CMK (cell line): ENCODE measurements around the gene FARP1.

Experiments used
- DNase-seq: peaks from one replicate; pipeline ENCODE4 v3.0.0-alpha.2; 2010; ENCODE audit warnings: low read depth

FARP1 gene

DNA sequence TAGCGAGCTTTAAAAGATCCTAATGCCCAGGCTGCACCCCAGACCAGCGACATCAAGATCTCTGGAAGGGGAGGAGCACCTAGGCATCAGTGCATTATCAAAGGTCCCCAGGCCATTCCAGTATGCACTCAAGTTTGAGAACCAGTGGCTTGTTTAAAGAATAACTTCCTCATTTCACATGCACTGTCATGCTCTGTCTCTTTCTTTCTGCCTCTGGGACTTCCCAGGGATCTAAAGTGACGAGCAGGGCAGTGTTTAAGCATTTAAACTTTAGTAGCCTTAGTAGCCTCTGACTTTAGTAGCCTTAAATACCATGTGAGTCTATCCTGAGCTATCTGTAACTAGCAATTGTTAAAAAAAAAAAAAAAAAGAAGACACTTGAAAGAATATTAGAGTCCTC lies 8.9 kb upstream of the FARP1 start:
- DNase-seq, result no peak

DNA sequence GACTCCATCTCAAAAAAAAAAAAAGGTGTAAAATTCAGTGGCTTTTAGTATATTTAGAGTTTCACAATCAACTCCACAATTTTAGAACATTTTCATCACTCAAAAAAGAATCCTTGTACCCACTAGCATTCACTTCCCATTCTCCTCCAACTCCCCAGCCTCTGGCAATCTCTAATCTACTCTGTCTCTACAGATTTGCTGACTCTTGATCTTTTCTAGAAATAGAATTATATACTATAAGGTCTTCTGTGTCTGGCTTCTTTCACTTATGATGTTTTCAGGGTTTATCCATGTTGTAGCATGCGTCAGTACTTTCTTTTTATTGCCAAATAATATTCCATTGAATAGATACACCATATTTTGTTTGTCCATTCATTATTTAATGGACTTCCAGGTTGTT lies 8.0 kb upstream of the FARP1 start:
- no peak for DNase-seq

DNA sequence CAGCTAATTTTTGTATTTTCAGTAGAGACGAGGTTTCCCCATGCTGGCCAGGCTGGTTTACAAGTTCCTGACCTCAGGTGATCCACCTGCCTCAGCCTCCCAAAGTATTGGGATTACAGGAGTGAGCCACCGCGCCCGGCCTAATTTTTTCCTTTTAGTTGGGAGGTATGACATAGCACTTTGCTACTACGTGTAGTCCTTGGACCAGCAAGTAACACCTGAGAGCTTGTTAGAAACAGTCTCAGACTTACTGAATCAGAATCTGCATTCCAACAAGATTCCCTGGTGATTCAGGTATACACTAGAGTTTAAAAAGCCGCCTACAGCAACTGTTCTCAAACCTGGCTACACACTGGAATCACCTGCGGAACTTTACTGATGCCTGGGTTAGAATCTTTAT lies 1.8 kb upstream of the FARP1 start:
- DNase-seq, result no peak

DNA sequence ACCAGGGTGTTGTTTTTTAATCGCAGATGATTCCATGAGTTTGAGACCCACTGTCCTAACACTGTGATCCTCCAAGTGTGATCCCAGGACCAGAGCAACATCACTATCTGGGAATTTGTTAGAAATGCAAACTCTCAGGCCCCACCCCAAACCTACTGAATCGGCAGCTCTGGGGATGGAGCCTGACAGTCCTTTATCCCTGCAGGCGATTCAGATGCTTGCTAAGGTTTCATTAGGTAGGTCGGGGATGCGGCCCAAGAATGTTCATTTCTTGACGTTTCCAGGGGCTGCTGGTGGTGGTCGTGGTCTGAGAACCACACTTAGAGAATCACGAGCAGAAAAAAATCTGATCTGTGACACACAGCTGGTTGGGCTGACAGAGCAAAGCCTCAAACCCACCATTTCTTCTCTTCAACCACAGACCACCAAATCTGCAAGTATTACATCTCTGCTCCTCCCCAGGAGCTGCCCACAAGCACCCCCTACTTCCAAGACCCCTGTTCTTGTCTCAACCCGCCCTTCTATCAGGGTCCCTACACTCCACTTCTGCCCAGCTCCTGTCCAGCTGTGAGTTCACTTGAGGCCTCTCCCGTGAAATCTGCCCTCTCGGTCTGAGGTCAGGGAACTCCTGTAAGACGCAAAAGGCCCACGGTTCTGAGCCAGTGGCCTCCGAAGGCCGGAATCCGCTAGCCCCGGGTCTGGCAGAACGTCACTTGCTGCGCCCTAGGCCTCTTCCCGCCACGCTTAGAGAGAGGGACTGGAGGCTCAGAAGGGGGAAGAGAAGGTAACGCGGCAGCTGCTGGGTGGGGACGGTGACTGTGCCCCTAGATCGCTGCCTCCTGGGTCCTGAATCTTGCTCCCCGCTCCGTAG lies 1.1 kb upstream of the FARP1 start:
- DNase-seq, result no peak

DNA sequence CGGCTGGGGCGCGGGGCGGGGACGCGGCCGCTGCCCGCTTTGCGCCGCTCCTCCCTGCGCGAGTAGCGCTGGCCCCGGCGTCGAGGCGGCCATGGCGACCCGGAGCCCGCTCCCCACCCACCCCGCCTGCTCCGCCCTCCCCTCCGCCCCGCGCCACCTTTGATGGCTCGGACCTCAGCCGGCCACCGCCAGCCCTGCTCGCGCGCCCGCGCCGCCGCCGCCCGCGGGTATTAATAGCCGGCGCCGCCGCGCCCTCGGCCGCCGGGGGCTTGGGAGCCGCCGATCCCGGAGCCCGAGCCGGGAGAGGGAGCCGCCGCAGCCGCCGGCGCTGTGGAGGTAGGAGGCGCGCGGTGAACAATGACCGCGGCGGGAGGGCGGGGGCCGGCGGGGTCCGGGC lies 261 bp downstream of the FARP1 start:
- DNase-seq, result no peak

DNA sequence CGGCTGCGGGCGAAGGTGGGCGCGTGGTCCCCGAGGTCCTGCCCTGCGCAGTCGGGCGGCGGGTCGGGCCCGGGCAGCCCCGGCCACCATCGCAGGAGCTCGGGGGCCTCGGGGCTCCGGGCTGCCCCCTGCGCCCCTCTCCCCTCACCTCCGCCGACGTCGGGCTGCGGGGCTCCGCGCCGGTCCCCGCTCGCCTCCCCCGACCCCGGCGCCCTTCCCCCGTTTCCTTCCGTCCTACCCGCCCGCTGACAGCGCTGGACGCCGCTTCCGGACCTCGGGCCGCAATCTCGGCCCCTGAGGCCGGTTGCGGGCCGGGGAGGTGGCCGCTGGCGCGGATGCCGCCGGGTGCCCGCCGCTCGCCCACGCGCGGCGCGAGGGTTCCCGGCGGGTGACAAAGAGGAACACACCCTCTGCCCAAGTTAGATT lies 720 bp downstream of the FARP1 start:
- no peak for DNase-seq

DNA sequence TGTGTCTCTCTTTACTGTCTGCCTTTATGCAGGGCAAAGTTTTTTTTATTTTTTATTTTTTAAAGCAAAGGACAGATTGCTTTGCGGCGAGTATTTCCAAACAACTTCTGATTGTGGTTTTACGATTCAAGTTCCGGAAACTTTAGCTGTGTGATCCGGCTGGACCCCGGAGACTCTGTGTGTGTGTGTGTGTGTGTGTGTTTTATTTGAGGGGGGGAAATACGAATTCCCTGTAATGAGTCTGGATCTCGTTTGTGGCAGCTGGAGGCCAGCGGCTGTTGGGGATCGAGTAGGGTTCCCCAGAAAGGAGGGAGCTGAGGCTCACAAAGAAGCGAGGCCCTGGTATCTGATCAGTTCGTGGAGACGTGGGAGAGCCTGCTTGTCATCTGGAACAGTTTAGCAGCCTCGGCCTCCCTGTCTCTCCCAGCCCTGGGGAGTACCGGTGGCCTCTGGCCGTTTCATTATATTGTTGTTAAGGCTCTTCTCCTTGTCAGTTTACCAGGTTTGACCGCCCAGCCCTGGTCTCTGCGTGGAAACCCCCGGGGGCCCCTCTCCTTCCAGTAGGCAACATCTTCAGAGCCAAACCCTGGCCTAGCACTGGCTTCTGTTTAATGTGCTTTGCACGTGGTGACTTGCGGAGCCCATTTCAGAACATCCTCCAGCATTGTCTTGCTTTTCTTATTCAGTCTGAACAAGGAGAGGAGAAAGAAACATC lies 1.3 kb downstream of the FARP1 start:
- no peak for DNase-seq

DNA sequence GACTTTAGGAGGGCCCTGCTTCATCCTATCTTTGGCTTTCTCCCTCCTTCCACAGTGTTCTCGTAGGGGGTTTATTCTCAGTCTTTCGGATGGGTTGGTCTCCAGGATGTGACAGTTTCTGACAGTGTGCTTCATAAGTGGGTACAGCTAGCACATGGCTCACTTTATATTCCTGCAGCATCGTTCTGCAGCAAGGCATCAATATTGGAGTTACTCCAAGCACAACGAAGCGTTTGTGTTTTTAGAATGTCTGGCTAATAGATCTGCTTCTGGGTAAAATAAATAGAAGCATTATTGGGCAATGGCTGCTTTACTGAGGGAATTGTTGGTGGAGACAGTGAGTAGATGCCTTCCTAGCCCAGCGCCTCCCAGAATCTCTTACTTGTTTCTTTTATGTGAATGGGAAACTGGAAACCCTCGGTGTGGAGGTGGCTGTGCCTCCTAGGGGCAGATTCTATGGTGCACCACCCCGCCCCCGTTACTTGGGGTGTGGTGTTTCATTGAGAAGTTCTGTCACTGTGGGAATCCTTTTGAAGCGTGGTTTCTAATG lies 2.0 kb downstream of the FARP1 start:
- DNase-seq, result no peak

DNA sequence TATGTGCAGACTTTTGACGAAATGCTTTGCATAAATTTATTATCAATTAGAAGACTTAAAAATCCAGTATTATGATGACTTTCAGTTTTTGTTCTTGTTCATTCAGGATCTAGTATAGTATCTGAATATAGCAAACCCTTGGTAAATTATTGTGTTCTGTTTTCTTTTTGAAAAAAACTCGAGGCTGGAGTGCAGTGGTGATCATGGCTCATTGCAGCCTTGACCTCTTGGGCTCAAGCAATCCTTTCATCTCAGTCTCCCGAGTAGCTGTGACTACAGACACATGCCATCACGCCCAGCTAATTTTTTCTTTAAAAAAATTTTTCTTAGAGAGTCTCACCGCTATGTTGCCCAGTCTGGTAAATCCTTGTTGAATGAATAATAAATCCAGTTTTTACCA lies 4.6 kb downstream of the FARP1 start:
- no peak for DNase-seq

DNA sequence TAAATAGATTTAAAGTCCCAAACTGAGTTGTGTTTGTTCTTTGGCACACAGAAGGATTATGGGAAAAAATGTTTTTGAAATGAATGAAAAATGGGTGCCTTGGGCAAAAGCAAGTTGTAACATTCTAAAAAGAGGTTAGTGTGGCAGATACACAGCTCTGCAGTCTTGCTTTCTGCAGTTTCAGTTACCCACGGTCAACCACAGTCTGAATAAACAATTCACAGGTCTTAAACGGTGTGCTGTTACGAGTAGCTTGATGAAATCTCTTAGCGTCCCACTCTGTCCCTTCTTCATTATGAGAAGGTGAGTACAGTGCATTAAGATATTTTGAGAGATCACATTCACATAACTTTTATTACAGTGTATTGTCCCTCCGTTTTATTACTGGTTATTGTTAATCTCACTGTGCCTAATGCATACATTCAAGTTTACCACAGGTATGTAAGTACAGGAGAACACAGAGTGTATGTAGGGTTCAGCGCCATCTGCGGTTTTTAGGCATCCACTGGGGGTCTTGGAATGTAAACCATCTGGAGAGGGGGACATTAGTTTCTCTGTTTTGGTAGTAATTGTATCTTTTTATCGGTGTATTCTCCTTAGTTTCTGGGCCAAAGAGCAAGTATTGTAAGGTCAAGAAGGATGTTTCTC lies 8.1 kb downstream of the FARP1 start:
- DNase-seq, result no peak

DNA sequence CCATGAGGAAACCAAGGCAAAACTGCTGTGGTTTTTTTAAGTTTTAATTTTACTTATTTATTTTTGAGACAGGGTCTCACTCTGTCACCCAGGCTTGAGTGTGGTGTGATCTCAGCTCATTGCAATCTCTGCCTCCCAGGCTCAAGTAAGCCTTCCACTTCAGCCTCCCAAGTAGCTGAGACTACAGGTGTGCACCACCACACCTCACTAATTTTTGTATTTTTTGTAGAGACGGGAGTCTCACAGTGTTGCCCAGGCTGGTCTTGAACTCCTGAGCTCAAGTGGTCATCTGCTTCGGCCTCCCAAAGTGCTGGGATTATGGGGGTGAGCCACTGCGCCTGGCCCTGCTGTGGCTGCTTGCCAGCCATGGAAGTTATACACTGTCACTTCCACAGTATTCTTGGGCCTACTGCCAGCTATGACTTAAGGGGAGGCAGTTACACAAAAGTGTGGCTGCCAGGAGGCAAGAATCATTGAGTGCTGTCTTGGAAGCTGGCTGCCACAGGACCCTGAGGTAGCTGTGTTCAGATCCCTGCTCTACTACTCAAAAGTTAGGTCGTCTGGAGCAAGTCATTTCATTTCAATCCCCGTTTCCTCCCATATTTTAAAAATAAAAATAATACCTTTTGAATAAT lies 12.7 kb downstream of the FARP1 start:
- no peak for DNase-seq

DNA sequence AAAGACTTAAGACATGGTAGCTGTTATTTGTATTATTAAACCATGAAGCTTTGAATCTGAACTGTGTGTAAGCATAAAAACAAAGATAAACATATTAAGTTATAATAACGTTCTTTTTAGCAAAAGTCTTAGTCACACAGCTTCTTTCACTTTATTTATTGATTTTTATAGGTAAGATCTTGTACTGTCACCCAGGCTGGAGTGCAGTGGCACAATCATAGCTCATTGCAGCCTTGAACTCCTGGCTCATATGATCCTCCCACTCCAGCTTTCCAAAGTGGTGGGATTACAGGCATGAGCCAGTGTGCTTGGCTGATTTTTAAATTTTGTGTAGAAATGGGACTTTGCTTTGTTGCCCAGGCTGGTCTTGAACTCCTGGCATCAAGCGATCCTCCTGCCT lies 13.4 kb downstream of the FARP1 start:
- no peak for DNase-seq

DNA sequence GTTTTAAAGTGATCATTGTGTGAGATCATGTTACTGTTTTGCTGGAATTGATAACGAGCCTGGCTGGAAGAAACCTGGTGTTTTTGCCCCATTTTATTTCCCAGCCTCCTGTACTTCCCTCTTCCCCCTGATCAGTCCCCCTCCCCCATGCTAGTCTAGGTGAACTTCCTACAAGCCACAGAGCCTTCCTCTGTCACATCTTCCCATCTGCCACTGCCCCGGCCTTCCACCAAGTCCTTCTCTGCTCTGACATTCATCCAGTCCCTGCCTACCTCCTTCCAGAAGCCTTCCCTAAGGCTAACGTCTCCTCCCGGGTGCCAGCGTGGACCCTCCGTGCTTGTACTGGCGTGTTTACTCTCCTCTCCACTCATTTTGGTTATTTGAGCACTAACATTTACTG lies 14.3 kb downstream of the FARP1 start:
- DNase-seq, result no peak

DNA sequence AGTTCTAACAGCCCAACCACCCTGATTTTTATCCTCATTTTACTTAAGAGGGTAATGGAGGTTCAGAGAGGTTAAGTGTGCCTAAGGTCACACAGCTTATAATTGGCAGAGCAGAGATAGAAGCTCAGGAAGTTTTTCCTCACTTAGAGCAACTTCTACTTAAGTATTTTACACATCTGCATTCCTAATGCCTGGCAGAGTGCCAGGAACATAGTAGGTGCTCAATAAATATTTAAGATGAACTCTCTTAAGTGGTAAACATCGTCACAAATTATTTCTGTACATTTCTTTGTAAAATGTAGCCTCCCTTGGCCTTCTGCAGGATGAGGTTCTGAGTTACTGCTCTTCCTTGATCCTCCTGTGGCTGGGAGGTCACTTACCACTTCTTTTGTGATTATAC lies 14.7 kb downstream of the FARP1 start:
- DNase-seq, result no peak

DNA sequence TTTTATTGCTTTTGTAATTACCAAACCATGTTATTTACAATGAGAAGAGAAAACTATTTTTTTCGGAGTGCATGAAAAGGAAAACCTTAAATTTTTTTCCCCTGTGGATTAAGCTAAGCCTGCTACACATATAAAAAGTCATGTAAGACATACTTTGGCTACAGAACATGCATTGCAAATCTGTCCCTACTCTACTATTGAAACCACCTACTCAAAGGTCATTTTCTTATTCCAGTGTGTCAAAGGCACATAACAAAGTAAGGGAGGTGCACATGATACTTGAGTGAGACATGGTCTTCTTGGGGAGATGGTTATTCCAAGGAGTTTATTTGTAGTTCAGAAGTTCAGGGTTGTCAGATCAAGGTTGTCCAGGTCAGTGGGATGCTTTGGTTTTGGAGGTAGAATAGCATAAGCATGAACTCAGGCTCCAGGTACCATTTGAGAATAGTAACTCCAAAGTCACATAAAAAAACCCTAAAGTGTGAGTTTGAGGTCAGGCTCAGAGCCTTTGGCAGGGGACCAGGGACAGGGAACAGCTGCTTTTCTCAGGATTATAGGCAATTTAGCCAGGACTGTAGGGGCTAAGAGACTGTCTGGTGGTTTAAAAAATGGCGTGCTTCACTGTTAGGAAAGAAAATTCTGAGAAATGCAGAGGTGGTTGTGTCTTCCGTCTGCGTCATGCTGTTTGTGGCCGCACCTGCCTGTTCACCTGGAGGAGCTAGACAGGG lies 15.4 kb downstream of the FARP1 start:
- DNase-seq, result no peak

DNA sequence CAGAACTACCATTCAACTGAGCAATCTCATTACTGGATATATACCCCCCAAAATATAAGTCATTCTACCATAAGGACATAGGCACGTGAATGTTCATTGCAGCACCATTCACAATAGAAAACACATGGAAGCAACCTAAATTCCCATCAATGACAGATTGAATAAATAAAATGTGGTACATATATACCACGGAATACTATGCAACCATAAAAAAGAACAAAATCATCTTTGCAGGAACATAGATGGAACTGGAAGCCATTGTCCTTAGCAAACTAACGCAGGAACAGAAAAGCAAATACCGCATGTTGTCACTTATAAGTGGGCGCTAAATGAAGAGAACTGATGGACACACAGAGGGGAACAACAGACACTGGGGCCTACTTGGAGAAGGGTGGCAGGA lies 20.0 kb downstream of the FARP1 start:
- DNase-seq, result no peak

DNA sequence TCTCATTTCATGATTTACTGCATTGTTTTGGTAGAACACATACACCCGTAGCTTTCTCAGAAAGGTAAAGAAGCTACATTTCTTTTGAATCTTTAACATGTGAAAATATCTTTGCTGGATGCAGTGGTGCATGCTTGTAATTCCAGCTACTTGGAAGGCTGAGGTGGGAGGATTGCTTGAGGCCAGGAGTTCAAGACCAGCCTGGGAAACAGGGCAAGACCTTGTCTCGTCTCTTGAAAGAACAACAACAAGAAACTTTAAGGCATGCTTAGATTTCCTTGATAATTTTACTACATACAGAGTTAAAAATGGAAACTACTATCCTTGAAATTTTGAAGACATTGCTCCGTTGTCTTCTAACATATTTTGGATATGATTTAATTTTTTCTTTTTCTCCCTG lies 26.4 kb downstream of the FARP1 start:
- no peak for DNase-seq

DNA sequence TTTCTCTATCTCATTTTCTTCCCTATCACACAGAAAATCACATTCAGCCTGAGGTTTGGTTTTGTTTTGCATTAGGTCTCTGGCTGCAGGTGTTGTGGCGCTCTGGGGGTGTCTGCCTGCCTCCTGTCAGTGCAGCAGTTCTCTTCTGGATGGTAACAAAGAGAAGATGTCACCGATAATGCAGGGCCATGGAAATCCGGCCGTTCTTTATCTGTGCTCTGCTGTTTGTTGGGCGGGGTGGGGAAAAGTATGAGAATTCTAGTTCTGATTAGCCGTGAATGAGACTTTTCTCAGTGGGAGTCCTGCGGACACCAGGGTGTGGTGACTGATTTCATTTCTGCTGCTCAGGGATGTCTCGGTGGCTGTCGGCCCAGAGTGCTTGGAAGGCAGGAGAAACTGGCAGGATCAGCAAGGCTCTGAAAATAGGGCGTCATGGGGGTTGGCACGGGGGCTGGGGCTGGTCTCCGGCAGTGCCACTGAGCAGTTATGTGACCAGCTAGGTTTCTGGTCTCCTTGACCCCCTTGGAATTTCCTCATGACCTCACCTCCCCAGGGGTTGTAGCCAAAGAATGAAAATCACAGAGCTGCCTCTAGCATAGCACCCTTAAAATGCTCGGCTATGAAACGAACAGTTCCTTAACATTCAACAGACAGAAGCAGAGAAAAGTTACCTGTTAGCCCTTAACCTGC lies 29.2 kb downstream of the FARP1 start:
- no peak for DNase-seq

DNA sequence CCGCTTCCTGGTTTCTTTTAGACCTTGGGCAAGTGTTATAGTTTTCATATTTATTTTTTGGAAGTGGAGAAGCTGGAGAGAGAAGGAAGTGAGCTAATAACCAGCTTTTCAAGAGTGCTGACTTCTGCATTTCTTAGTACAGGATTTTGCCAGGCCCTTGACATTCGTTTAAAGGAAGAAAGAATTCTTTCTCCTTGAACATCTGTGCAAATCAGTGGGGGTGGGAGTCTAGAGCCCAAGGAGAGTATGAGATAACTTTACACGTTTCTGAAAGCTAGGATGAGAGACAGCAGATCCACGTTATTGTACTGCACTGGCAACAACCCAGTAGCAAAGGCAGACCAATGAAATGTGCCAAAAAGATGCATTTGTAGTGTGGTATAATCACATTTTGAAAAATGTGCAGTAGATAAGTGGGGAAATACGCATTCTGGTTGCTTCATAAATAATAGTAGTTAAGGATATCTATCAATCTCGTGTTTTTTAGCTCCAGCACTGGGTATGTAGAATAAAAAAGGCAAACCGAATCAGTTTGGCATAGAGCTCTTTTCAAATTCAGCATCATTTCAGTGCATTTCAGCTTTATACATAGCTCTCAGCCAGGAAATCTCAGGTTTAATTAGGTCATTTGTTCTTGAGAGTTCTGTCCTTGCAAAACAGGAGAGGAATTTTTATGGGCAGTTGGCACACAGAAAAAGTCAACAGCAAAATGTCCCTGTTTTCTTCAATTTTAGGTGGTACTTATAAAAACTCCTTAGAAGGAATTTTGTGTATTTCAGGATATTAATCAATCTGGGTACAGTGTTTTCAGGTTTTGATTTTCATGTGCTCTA lies 29.9 kb downstream of the FARP1 start:
- no peak for DNase-seq
